Endothelial cell of umbilical vein (primary cell): Measurements from ENCODE around the gene RGPD3.

Experiments
- CTCF ChIP-seq, 2 donors: IDR thresholded peaks; 1 replicate in 1 of 2; 2 replicates in 1 of 2; pipeline ENCODE4 v1.5.1; 2011; ENCODE audit warnings: low read length in 2 of 2, mild to moderate bottlenecking in 2 of 2, moderate library complexity in 2 of 2, control low read depth in 1 of 2, inconsistent platforms in 1 of 2, low read depth in 1 of 2; ENCODE audit not compliant: insufficient read depth in 1 of 2; ENCODE audit errors: extremely low read depth in 1 of 2
- EZH2 ChIP-seq: IDR thresholded peaks from 2 replicates; pipeline ENCODE4 v1.6.1; 2012; ENCODE audit warnings: borderline replicate concordance, low read depth, mild to moderate bottlenecking, moderate library complexity, low read length, inconsistent platforms; ENCODE audit not compliant: severe bottlenecking
- JUN ChIP-seq: IDR thresholded peaks from 2 replicates; pipeline ENCODE4 v1.6.1; 2011; ENCODE audit warnings: borderline replicate concordance, low read depth; ENCODE audit not compliant: insufficient read length, insufficient read depth
- MAX ChIP-seq: IDR thresholded peaks from 2 replicates; pipeline ENCODE4 v1.6.1; 2011; ENCODE audit not compliant: insufficient read depth, insufficient read length
- MYC ChIP-seq: IDR thresholded peaks from one replicate; pipeline ENCODE4 v1.6.1; 2011; ENCODE audit warnings: mild to moderate bottlenecking, low read depth, low read length
- POLR2A ChIP-seq: IDR thresholded peaks from 2 replicates; pipeline ENCODE4 v1.6.1; 2012; ENCODE audit warnings: low read depth, mild to moderate bottlenecking, control low read depth, low read length
- POLR2AphosphoS5 ChIP-seq: IDR thresholded peaks from 2 replicates; pipeline ENCODE4 v1.6.1; 2012; ENCODE audit warnings: low read depth, mild to moderate bottlenecking, control low read depth, low read length, moderate library complexity; ENCODE audit not compliant: insufficient read depth

- TF ChIP-seq EZH2 (no peak), CTCF (IDR thresholded peaks at IDR 0.05; ENCODE audit: extremely low read depth in 1 of 2, insufficient read depth in 1 of 2, low read depth in 1 of 2, low read length in 2 of 2) (no peak), POLR2AphosphoS5 (no peak), POLR2A (no peak), JUN (no peak), MYC (no peak), MAX (no peak)
These were observed 123.9 kb downstream of the RGPD3 start for GRCh38 chr2:106344302-106344701.
